OCI-LY1 (cell line): ENCODE results near the gene PACSIN2.

ENCODE experiments used
- H2AFZ ChIP-seq: fragments of 200-600 bp; sonication (generic), shearing (Covaris generic); 2 replicates; pipeline ENCODE4 v1.6.0; 2014; ENCODE audit warnings: antibody characterized with exemption, mild to moderate bottlenecking, low read length
- H3F3A ChIP-seq: fragments of 200-600 bp; sonication (generic), shearing (Covaris generic); 2 replicates; pipeline ENCODE4 v1.6.0; 2014; ENCODE audit warnings: mild to moderate bottlenecking, antibody characterized with exemption, low read length, moderate library complexity; ENCODE audit not compliant: insufficient read depth
- H3K27ac ChIP-seq: fragments of 200-600 bp; sonication (generic); 2 replicates; pipeline ENCODE4 v1.5.1; 2014; ENCODE audit warnings: low read length, mixed run types, mild to moderate bottlenecking, low read depth; ENCODE audit not compliant: poor library complexity, severe bottlenecking
- H3K27me3 ChIP-seq: fragments of 200-600 bp; sonication (generic); 2 replicates; pipeline ENCODE4 v1.6.0; 2014; ENCODE audit warnings: antibody characterized with exemption, mild to moderate bottlenecking, low read length, moderate library complexity; ENCODE audit not compliant: insufficient read depth
- H3K36me3 ChIP-seq: fragments of 200-600 bp; sonication (generic); 2 replicates; pipeline ENCODE4 v1.6.1; 2014; ENCODE audit warnings: mild to moderate bottlenecking, antibody characterized with exemption, low read length, moderate library complexity, mixed read lengths; ENCODE audit not compliant: insufficient read depth
- H3K4me1 ChIP-seq: fragments of 200-600 bp; sonication (generic); 2 replicates; pipeline ENCODE4 v1.5.1; 2014; ENCODE audit warnings: mild to moderate bottlenecking, low read length, moderate library complexity; ENCODE audit not compliant: insufficient read depth, severe bottlenecking
- H3K4me2 ChIP-seq: fragments of 200-600 bp; sonication (generic), shearing (Covaris generic); 2 replicates; pipeline ENCODE4 v1.6.1; 2014; ENCODE audit warnings: low read length
- H3K4me3 ChIP-seq: fragments of 200-600 bp; sonication (generic); 2 replicates; pipeline ENCODE4 v1.5.1; 2014; ENCODE audit warnings: low read length, low read depth, mild to moderate bottlenecking, mixed read lengths; ENCODE audit not compliant: poor library complexity, severe bottlenecking
- H3K79me2 ChIP-seq: fragments of 200-600 bp; shearing (Covaris generic); 2 replicates; pipeline ENCODE4 v1.6.1; 2016; ENCODE audit warnings: mixed run types, low read length, mixed read lengths; ENCODE audit not compliant: insufficient read depth
- H3K9ac ChIP-seq: fragments of 200-600 bp; sonication (generic), shearing (Covaris generic); 2 replicates; pipeline ENCODE4 v1.6.1; 2014; ENCODE audit warnings: mild to moderate bottlenecking, low read length, mixed read lengths
- H3K9me2 ChIP-seq: fragments of 200-600 bp; sonication (generic), shearing (Covaris generic); 2 replicates; pipeline ENCODE4 v1.6.1; 2014; ENCODE audit warnings: low read depth, mild to moderate bottlenecking, low read length, mixed read lengths
- H3K9me3 ChIP-seq: fragments of 200-600 bp; shearing (Covaris generic); 2 replicates; pipeline ENCODE4 v1.6.1; 2014; ENCODE audit warnings: low read length, mixed read lengths
- H4K20me1 ChIP-seq: fragments of 200-600 bp; sonication (generic), shearing (Covaris generic); 2 replicates; pipeline ENCODE4 v1.6.0; 2016; ENCODE audit warnings: mild to moderate bottlenecking, low read length; ENCODE audit not compliant: insufficient read depth
- EZH2 ChIP-seq: fragments of 200-600 bp; sonication (generic), shearing (Covaris generic); IDR thresholded peaks from 2 replicates; pipeline ENCODE4 v1.8.0; 2017; ENCODE audit warnings: borderline replicate concordance, mixed run types, mild to moderate bottlenecking, antibody characterized with exemption, low read length, moderate library complexity, mixed read lengths
- TF ChIP-seq, protein P1 (sequence below): fragments of 200-600 bp; sonication (generic), shearing (Covaris generic); IDR thresholded peaks from 2 replicates; pipeline ENCODE4 v1.5.1; 2017; ENCODE audit warnings: mild to moderate bottlenecking, antibody characterized with exemption, low read length, moderate library complexity, mixed read lengths

PACSIN2 gene

DNA sequence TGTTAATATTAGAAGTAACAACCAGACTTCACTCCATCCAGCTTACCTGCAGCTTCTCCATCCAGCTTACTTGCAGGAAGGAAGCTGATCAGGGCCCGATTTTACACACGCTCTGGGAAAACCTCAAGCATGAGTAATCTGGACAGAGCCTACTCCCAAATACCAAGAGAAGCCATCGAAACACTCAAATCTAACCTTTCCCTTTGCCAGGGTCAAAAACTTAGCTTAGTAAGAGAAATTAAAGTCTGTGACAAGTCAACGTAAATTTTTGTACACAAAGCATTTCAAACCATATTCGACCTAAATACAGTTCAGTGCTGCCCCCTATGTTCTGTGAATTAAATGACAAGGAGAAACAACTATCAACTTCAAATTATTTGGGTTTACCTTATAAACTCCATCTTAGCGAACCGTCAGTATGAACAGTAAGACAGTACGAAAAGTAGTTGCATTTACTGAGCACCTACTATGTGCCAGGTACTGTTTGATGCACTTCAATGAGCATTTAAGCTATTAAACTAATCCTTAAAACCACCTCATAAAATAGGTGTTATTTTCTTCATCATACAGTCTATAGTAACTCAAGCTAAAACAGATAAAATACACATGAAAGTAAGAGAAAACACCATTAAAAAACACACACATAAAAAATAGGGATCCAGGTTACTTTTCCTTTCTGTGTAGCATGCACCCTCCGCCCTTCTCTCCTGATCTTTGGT lies 194.7 kb downstream of the PACSIN2 start:
- Histone ChIP-seq H3K79me2 (no peaks in the 10 kb centered on the region), H3K4me1 (peaks cover 5% of the 10 kb centered on the region), H2AFZ (peak overlapping the region; percentile 92), H3K9me3 (peaks cover 7% of the 10 kb centered on the region; the same call in 1 of the 2 replicates), H4K20me1 (no peaks in the 10 kb centered on the region), H3K4me3 (peak overlapping the region; percentile 30), H3K27me3 (no peaks in the 10 kb centered on the region), H3K9ac (peak overlapping the region; percentile 41; the same call in 1 of the 2 replicates), H3F3A (no peaks in the 10 kb centered on the region), H3K36me3 (no peaks in the 10 kb centered on the region), H3K4me2 (peak overlapping the region; percentile 57), H3K27ac (no peak overlapping the region), H3K9me2 (no peaks in the 10 kb centered on the region)
- TF ChIP-seq EZH2, result no peak
- TF ChIP-seq, protein P1, sequence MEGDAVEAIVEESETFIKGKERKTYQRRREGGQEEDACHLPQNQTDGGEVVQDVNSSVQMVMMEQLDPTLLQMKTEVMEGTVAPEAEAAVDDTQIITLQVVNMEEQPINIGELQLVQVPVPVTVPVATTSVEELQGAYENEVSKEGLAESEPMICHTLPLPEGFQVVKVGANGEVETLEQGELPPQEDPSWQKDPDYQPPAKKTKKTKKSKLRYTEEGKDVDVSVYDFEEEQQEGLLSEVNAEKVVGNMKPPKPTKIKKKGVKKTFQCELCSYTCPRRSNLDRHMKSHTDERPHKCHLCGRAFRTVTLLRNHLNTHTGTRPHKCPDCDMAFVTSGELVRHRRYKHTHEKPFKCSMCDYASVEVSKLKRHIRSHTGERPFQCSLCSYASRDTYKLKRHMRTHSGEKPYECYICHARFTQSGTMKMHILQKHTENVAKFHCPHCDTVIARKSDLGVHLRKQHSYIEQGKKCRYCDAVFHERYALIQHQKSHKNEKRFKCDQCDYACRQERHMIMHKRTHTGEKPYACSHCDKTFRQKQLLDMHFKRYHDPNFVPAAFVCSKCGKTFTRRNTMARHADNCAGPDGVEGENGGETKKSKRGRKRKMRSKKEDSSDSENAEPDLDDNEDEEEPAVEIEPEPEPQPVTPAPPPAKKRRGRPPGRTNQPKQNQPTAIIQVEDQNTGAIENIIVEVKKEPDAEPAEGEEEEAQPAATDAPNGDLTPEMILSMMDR, result peak; percentile 86
